Lung (tissue), 12 donors: Measurements from ENCODE around the gene COL4A1. TPM values are rescaled to one million over a fixed set of nuclear protein-coding genes. Genes with fewer than 3 reads are reported as not detected.

Experiments
- ATAC-seq: fragments of 200-7000 bp; cut with Tn5 transposase; one replicate; pipeline ENCODE4 v1.9.1; 2020; ENCODE audit warnings: moderate number of reproducible peaks; ENCODE audit not compliant: insufficient read depth, low FRiP score
- DNase-seq, 3 donors: peaks; one replicate each; pipeline ENCODE4 v3.0.0-alpha.2; 2013 to 2017
- H3K27ac ChIP-seq, 2 donors: one replicate each; pipeline ENCODE4 v1.5.1; 2013; ENCODE audit warnings: mild to moderate bottlenecking in 2 of 2, moderate library complexity in 2 of 2, control low read depth in 1 of 2, inconsistent platforms in 1 of 2, low read depth in 1 of 2, low read length in 1 of 2
- H3K27me3 ChIP-seq, 3 donors: one replicate each; pipeline ENCODE4 v1.5.1; 2013; ENCODE audit warnings: low read length in 2 of 3; ENCODE audit not compliant: control insufficient read depth in 3 of 3, insufficient read depth in 3 of 3
- H3K36me3 ChIP-seq, 4 donors: one replicate each; pipeline ENCODE4 v1.5.1; 2013; ENCODE audit warnings: low read length in 4 of 4, mild to moderate bottlenecking in 1 of 4, moderate library complexity in 1 of 4; ENCODE audit not compliant: control insufficient read depth in 4 of 4, insufficient read depth in 4 of 4
- H3K4me1 ChIP-seq, 5 donors: one replicate each; pipeline ENCODE4 v1.5.1; 2013; ENCODE audit warnings: low read length in 5 of 5, mild to moderate bottlenecking in 2 of 5, moderate library complexity in 1 of 5; ENCODE audit not compliant: control insufficient read depth in 5 of 5, insufficient read depth in 5 of 5
- H3K4me3 ChIP-seq: one replicate; pipeline ENCODE4 v1.5.1; 2013; ENCODE audit warnings: mild to moderate bottlenecking, control low read depth, moderate library complexity
- H3K9ac ChIP-seq, 2 donors: one replicate each; pipeline ENCODE4 v1.5.1; 2013; ENCODE audit warnings: low read length in 2 of 2, control low read depth in 1 of 2; ENCODE audit not compliant: insufficient read depth in 1 of 2
- H3K9me3 ChIP-seq, 4 donors: one replicate each; pipeline ENCODE4 v1.5.1; 2013; ENCODE audit warnings: low read length in 3 of 4, mild to moderate bottlenecking in 1 of 4, moderate library complexity in 1 of 4; ENCODE audit not compliant: control insufficient read depth in 4 of 4, insufficient read depth in 3 of 4
- WGBS, 2 donors: extraction: QIAGEN DNeasy Blood & Tissue Kit; methylation state at CpG; one replicate each; pipeline ENCODE4 v1.1.7; 2013; 5-methylcytosine and 5-hydroxymethylcytosine counted together
- polyA plus RNA-seq, 2 donors: library from polyadenylated mRNA; stranded (reverse); fragments of 200-250 nt; gene quantifications; one replicate each; pipeline ENCODE4 v1.2.1, GENCODE V29; 2013
- total RNA-seq, 2 donors: library from RNA; depleted of rRNA in 1 of 2; stranded (reverse); fragments of >200 nt in 1 of 2; gene quantifications; one replicate each; pipeline ENCODE4 v1.2.1, GENCODE V29; 2014 to 2021
- TF ChIP-seq, protein P1 (sequence below): IDR thresholded peaks from 2 replicates; pipeline ENCODE4 v1.5.1; 2012; ENCODE audit warnings: mild to moderate bottlenecking; ENCODE audit errors: control extremely low read depth, extremely low read depth
- donor health status: control.
- donor health status: control.
- donor health status: Bipolar disorder and iron deficiency.
- donor health status: healthy.
- donor health status: DM: yes; HTN: yes; CAD: no.

The COL4A1 gene
- total and polyA plus RNA-seq, 4 donors, result 114 to 1,051 (median 318) TPM

DNA sequence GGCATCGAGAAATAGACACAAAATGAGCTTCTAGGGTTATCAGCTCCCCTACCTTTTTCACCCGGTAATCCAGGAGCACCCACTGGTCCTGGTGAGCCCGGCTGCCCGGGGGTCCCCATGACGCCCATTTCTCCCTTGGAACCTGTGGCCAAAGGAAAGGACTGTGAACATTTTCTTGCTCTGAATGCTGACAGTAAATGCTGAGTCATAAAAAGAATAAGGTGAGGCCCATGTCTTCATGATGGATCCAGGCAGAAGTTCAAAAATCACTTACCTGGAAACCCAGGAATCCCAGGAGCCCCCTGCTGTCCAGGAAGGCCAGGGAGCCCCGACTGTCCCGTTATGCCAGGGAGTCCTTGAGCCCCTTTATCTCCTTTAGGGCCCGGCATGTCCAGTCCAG, 129.2 kb downstream of the COL4A1 start:
- WGBS, 2 donors, result 95 to 96% methylated on average over 8 of the region's 8 CpGs
- Histone ChIP-seq H3K27me3 (no peaks in the 10 kb centered on the region), H3K36me3 (peaks cover 46 to 81% (median 57%) of the 10 kb centered on the region in 4 donors), H3K4me1 (no peaks in the 10 kb centered on the region), H3K4me3 (no peak overlapping the region), H3K27ac (no peak overlapping the region), H3K9me3 (peaks cover 0 to 7% (median 0%) of the 10 kb centered on the region in 4 donors), H3K9ac (no peak overlapping the region)
- DNase-seq, result no peak
- no peak for ATAC-seq
- TF ChIP-seq, protein P1, sequence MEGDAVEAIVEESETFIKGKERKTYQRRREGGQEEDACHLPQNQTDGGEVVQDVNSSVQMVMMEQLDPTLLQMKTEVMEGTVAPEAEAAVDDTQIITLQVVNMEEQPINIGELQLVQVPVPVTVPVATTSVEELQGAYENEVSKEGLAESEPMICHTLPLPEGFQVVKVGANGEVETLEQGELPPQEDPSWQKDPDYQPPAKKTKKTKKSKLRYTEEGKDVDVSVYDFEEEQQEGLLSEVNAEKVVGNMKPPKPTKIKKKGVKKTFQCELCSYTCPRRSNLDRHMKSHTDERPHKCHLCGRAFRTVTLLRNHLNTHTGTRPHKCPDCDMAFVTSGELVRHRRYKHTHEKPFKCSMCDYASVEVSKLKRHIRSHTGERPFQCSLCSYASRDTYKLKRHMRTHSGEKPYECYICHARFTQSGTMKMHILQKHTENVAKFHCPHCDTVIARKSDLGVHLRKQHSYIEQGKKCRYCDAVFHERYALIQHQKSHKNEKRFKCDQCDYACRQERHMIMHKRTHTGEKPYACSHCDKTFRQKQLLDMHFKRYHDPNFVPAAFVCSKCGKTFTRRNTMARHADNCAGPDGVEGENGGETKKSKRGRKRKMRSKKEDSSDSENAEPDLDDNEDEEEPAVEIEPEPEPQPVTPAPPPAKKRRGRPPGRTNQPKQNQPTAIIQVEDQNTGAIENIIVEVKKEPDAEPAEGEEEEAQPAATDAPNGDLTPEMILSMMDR, result no peak

DNA sequence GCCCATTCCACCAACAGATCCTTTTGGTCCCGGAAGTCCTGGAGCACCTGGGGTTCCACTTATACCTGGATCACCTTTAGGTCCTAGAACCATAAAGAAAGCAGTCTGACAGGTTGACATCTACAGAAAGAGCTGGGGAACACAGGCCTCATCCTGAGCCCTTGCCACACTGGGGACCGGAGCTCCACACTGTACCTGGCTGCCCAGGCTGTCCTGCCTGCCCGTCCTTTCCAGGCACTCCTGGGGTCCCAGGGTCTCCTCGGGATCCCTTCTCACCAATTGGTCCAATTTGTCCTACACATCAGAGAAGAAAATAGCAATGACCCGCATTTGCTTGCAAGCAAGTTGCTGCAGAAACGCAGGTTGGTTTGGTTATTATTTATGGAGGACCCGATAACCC, 130.5 kb downstream of the COL4A1 start:
- no peak overlapping the region for H3K9ac ChIP-seq
- H3K27ac ChIP-seq, result no peak overlapping the region
- no peaks in the 10 kb centered on the region for H3K27me3 ChIP-seq
- DNase-seq, result no peak
- peaks cover 0 to 9% (median 0%) of the 10 kb centered on the region in 4 donors for H3K9me3 ChIP-seq
- no peak for ATAC-seq
- peaks cover 42 to 77% (median 63%) of the 10 kb centered on the region in 4 donors for H3K36me3 ChIP-seq
- WGBS, 2 donors, result 95 to 96% methylated on average over 7 of the region's 7 CpGs
- H3K4me1 ChIP-seq, result no peaks in the 10 kb centered on the region
- no peak overlapping the region for H3K4me3 ChIP-seq
- TF ChIP-seq, protein P1, result no peak

DNA sequence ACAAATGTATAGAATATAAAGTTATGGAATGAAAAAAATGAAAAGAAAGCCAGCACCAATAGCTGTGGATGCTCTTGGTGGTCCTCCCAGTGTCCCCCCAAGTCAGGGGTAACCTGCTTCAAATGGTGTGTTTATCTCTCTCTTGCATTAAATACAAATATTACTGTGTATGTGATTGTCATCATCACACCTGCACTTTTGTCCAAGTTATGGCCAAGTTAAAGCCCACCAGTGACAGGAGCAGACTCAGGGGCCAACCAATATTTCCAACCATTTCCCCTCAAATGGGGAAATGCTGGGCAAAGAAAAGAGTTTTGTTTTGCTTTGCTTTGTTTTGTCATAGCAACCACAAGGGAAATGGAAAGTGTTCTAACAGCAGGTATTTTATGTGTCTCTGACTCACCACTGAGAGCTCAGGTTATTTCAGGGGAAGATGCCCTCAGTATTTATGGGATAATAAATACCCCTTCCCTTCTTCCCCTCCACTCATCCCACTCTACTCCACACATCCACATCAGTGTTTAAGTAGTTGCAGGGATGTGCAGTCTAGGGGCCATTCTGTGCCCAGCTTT, 133.6 kb downstream of the COL4A1 start:
- peaks cover 52 to 65% (median 60%) of the 10 kb centered on the region in 4 donors for H3K36me3 ChIP-seq
- TF ChIP-seq, protein P1, result no peak

DNA sequence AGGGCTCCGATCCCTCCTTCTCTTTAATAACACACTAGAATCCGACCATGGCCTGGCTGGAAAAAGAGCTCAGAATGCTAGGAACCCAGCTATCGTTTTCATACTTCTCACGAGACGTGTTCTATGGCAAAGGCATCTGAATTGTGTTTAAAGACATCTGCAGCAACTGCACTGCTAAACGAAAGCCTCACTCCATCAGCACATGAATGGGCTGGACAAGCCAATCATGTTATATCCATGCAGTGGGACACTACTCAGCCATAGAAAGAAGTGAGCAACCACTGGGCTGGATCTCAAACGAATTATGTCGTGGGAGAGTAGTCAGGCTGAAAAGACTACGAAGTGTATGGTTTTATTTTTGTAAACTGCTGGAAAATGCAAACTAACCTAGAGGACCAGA, 136.1 kb downstream of the COL4A1 start:
- no peak overlapping the region for H3K27ac ChIP-seq

More for the DNA sequence above, 133.6 kb downstream of the COL4A1 start:
- H3K4me3 ChIP-seq, result no peak overlapping the region
- ATAC-seq (no peak), DNase-seq (no peak)
- H3K9ac ChIP-seq, result no peak overlapping the region
- H3K27me3 ChIP-seq, result no peaks in the 10 kb centered on the region
- peaks cover 0 to 9% (median 0%) of the 10 kb centered on the region in 4 donors for H3K9me3 ChIP-seq
- peaks cover 0 to 9% (median 4%) of the 10 kb centered on the region in 5 donors for H3K4me1 ChIP-seq
- H3K27ac ChIP-seq, result no peak overlapping the region

More for the DNA sequence above, 136.1 kb downstream of the COL4A1 start:
- ATAC-seq (no peak), DNase-seq (no peak)
- H3K4me3 ChIP-seq, result no peak overlapping the region
- H3K27me3 ChIP-seq, result no peaks in the 10 kb centered on the region
- WGBS, 2 donors, result 84% methylated on average over 9 of the region's 9 CpGs
- H3K36me3 ChIP-seq, result peaks cover 50 to 62% (median 54%) of the 10 kb centered on the region in 4 donors
- TF ChIP-seq, protein P1, result no peak
- no peak overlapping the region for H3K9ac ChIP-seq
- H3K4me1 ChIP-seq, result peaks cover 0 to 9% (median 4%) of the 10 kb centered on the region in 5 donors
- H3K9me3 ChIP-seq, result peaks cover 0 to 9% (median 0%) of the 10 kb centered on the region in 4 donors
